Vagina (tissue), 2 donors: Measurements from ENCODE around the gene IL16. TPM values are rescaled to one million over a fixed set of nuclear protein-coding genes. Genes with fewer than 3 reads are reported as not detected.

ENCODE experiments used
- DNase-seq, 2 donors: peaks; one replicate each; pipeline ENCODE4 v3.0.0-alpha.2; 2017; ENCODE audit errors: extremely low spot score in 2 of 2
- H3K27ac ChIP-seq: fragments of 200-600 bp; sonication (generic); one replicate; pipeline ENCODE4 v1.5.1; 2019
- H3K27me3 ChIP-seq: fragments of 200-600 bp; sonication (generic); one replicate; pipeline ENCODE4 v1.5.1; 2019
- H3K36me3 ChIP-seq, 2 donors: fragments of 200-600 bp; sonication (generic); one replicate each; pipeline ENCODE4 v1.5.1; 2017 to 2019
- H3K4me1 ChIP-seq: fragments of 200-600 bp; sonication (generic); one replicate; pipeline ENCODE4 v1.5.1; 2019
- H3K4me3 ChIP-seq, 2 donors: fragments of 200-600 bp; sonication (generic); 1 replicate in 1 of 2; 2 replicates in 1 of 2; pipeline ENCODE4 v1.5.1; 2016 to 2019
- H3K9me3 ChIP-seq: fragments of 200-600 bp; sonication (generic); one replicate; pipeline ENCODE4 v1.5.1; 2019
- CTCF ChIP-seq, 3 experiments: fragments of 450-650 bp in 2 of 3; fragments of 200-600 bp in 1 of 3; sonication (generic) in 1 of 3; IDR thresholded peaks; one replicate each; pipeline ENCODE4 v1.5.1; 2017 to 2019; ENCODE audit warnings: antibody characterized with exemption in 3 of 3, mild to moderate bottlenecking in 2 of 3, moderate library complexity in 2 of 3
- POLR2A ChIP-seq, 2 donors: fragments of 450-650 bp; IDR thresholded peaks; one replicate each; pipeline ENCODE4 v1.6.1; 2017; ENCODE audit warnings: antibody characterized with exemption in 2 of 2, mild to moderate bottlenecking in 2 of 2, moderate library complexity in 2 of 2
- POLR2AphosphoS5 ChIP-seq, 2 donors: sonication (generic); formaldehyde crosslinking; IDR thresholded peaks; one replicate each; pipeline ENCODE4 v1.9.0; 2017; ENCODE audit warnings: antibody characterized with exemption in 2 of 2, mild to moderate bottlenecking in 2 of 2, low read depth in 1 of 2; ENCODE audit not compliant: insufficient read depth in 1 of 2
- intact Hi-C: fragments of 100-400 bp; cut with DNase I; formaldehyde crosslinking; loops from one replicate; pipeline ENCODE4 v1.15.1; 2023
- total RNA-seq: library from RNA; depleted of rRNA; stranded (reverse); fragments of >200 nt; gene quantifications from one replicate; pipeline ENCODE4 v1.2.3, GENCODE V29; 2016

IL16 gene
- total RNA-seq, 1 donor from 2014 or later, result 19.9 TPM

- H3K27me3 ChIP-seq, result no peaks in the 10 kb centered on the region
- TF ChIP-seq CTCF (IDR thresholded peaks at IDR 0.05), result no peak
- no peak for TF ChIP-seq POLR2AphosphoS5 (IDR thresholded peaks at IDR 0.05; ENCODE audit: insufficient read depth in 1 of 2, low read depth in 1 of 2)
- no peak for TF ChIP-seq POLR2A (IDR thresholded peaks at IDR 0.05)
- DNase-seq, result no peak
- H3K9me3 ChIP-seq, result no peaks in the 10 kb centered on the region
- intact Hi-C loops, result no loop called here
- no peak overlapping the region for H3K4me3 ChIP-seq
- no peak overlapping the region for H3K27ac ChIP-seq
- peaks cover 0 to 19% of the 10 kb centered on the region in 2 donors for H3K36me3 ChIP-seq
- H3K4me1 ChIP-seq, result peaks cover 44% of the 10 kb centered on the region
Measured at GRCh38 chr15:81291916-81292522, 95.3 kb downstream of the IL16 start.

- DNase-seq, result no peak
- no peaks in the 10 kb centered on the region for H3K9me3 ChIP-seq
- peaks cover 0 to 19% of the 10 kb centered on the region in 2 donors for H3K36me3 ChIP-seq
- H3K4me3 ChIP-seq, result no peak overlapping the region
- H3K27me3 ChIP-seq, result no peaks in the 10 kb centered on the region
- TF ChIP-seq POLR2A (IDR thresholded peaks at IDR 0.05) (no peak), POLR2AphosphoS5 (IDR thresholded peaks at IDR 0.05; ENCODE audit: insufficient read depth in 1 of 2, low read depth in 1 of 2) (no peak), CTCF (IDR thresholded peaks at IDR 0.05) (no peak)
- peaks cover 50% of the 10 kb centered on the region for H3K4me1 ChIP-seq
- H3K27ac ChIP-seq, result no peak overlapping the region
- intact Hi-C loops, result no loop called here
Measured at GRCh38 chr15:81292523-81293001, 95.9 kb downstream of the IL16 start.

- TF ChIP-seq POLR2AphosphoS5 (IDR thresholded peaks at IDR 0.05; ENCODE audit: insufficient read depth in 1 of 2, low read depth in 1 of 2) (peak in 1 of 2 donors; percentile 21), CTCF (IDR thresholded peaks at IDR 0.05) (no peak)
- Histone ChIP-seq H3K9me3 (no peaks in the 10 kb centered on the region), H3K4me3 (no peak overlapping the region), H3K4me1 (peaks cover 50% of the 10 kb centered on the region), H3K27ac (peak overlapping the region; percentile 57), H3K27me3 (no peaks in the 10 kb centered on the region), H3K36me3 (peaks cover 0 to 14% of the 10 kb centered on the region in 2 donors)
- intact Hi-C loops, result no loop called here
- DNase-seq, result no peak
Measured at GRCh38 chr15:81293728-81294515, 97.2 kb downstream of the IL16 start.

- Histone ChIP-seq H3K4me3 (no peak overlapping the region), H3K27ac (peak overlapping the region; percentile 57), H3K9me3 (no peaks in the 10 kb centered on the region), H3K36me3 (peaks cover 0 to 14% of the 10 kb centered on the region in 2 donors), H3K27me3 (no peaks in the 10 kb centered on the region), H3K4me1 (peaks cover 50% of the 10 kb centered on the region)
- intact Hi-C loops, result no loop called here
- TF ChIP-seq POLR2AphosphoS5 (IDR thresholded peaks at IDR 0.05; ENCODE audit: insufficient read depth in 1 of 2, low read depth in 1 of 2) (no peak), CTCF (IDR thresholded peaks at IDR 0.05) (no peak), POLR2A (IDR thresholded peaks at IDR 0.05) (no peak)
- DNase-seq, result no peak
Measured at GRCh38 chr15:81294516-81294880, 97.8 kb downstream of the IL16 start.
